Spleen (tissue), 11 donors: ENCODE measurements around the gene MTMR10. TPM values are rescaled to one million over a fixed set of nuclear protein-coding genes. Genes with fewer than 3 reads are reported as not detected.

Experiments used
- DNase-seq: peaks from one replicate; pipeline ENCODE4 v3.0.0-alpha.2; 2020
- H3K27ac ChIP-seq, 8 donors: fragments of 200-600 bp; sonication (generic) in 7 of 8; 1 replicate in 4 of 8; 2 replicates in 4 of 8; pipeline versions ENCODE4 v1.5.0 to v1.8.0; 2016 to 2021; ENCODE audit warnings: inconsistent platforms in 4 of 8, mild to moderate bottlenecking in 4 of 8, moderate library complexity in 1 of 8
- H3K27me3 ChIP-seq, 7 donors: fragments of 200-600 bp; sonication (generic) in 6 of 7; replicated peaks in 1 of 7; 1 replicate in 4 of 7; 2 replicates in 3 of 7; pipeline versions ENCODE4 v1.5.0 to v1.8.0; 2016 to 2021; ENCODE audit warnings: inconsistent platforms in 3 of 7, mild to moderate bottlenecking in 1 of 7
- H3K36me3 ChIP-seq, 6 donors: fragments of 200-600 bp; sonication (generic) in 5 of 6; 1 replicate in 4 of 6; 2 replicates in 2 of 6; pipeline versions ENCODE4 v1.5.0 to v1.8.0; 2016 to 2021; ENCODE audit warnings: inconsistent platforms in 2 of 6
- H3K4me1 ChIP-seq, 6 donors: fragments of 200-600 bp; sonication (generic) in 5 of 6; 1 replicate in 3 of 6; 2 replicates in 3 of 6; pipeline versions ENCODE4 v1.5.0 to v1.8.0; 2016 to 2021; ENCODE audit warnings: inconsistent platforms in 3 of 6
- H3K4me3 ChIP-seq, 8 donors: fragments of 200-600 bp; sonication (generic) in 7 of 8; 1 replicate in 4 of 8; 2 replicates in 4 of 8; pipeline versions ENCODE4 v1.5.0 to v1.8.0; 2016 to 2021; ENCODE audit warnings: inconsistent platforms in 4 of 8, mild to moderate bottlenecking in 4 of 8, moderate library complexity in 2 of 8
- H3K9me3 ChIP-seq, 8 donors: fragments of 200-600 bp; sonication (generic) in 7 of 8; 1 replicate in 4 of 8; 2 replicates in 4 of 8; pipeline versions ENCODE4 v1.5.0 to v1.8.0; 2016 to 2021; ENCODE audit warnings: inconsistent platforms in 4 of 8
- POLR2A ChIP-seq, 3 donors: fragments of 450-650 bp; IDR thresholded peaks; one replicate each; pipeline ENCODE4 v1.5.1; 2017; ENCODE audit warnings: antibody characterized with exemption in 3 of 3, mild to moderate bottlenecking in 1 of 3
- POLR2AphosphoS5 ChIP-seq, 3 donors: sonication (generic); formaldehyde crosslinking; IDR thresholded peaks; one replicate each; pipeline ENCODE4 v1.5.1; 2017; ENCODE audit warnings: antibody characterized with exemption in 3 of 3
- WGBS, 5 donors: extraction: QIAGEN DNeasy Blood & Tissue Kit in 3 of 5; methylation state at CpG; one replicate each; pipeline versions ENCODE4 v1.1.5 to v1.1.7; 2013 to 2018; 5-methylcytosine and 5-hydroxymethylcytosine counted together
- intact Hi-C: fragments of 100-400 bp; cut with DNase I; formaldehyde crosslinking; loops from one replicate; pipeline ENCODE4 v1.15.0; 2023; ENCODE audit warnings: low total_unique reads
- polyA plus RNA-seq, 3 donors: library from polyadenylated mRNA; stranded (reverse); fragments of 200-250 nt; gene quantifications; one replicate each; pipeline ENCODE4 v1.2.1, GENCODE V29; 2013
- total RNA-seq, 7 donors: library from RNA; depleted of rRNA in 3 of 7; stranded (reverse); fragments of >200 nt in 3 of 7; fragmentation: NEBNext Ultra II Directional in 4 of 7; extraction: Animal tissue kit (Norgen Biotek cat#: 25700) in 4 of 7; gene quantifications; one replicate each; pipeline versions ENCODE4 v1.1.0 to v1.2.1, GENCODE V29; 2016 to 2021
- TF ChIP-seq, protein P1 (sequence below), 11 experiments: fragments of 200-600 bp in 7 of 11; fragments of 450-650 bp in 4 of 11; sonication (generic) in 4 of 11; IDR thresholded peaks in 8 of 11; conservative IDR thresholded peaks in 3 of 11; 1 replicate in 7 of 11; 2 replicates in 4 of 11; pipeline versions ENCODE4 v1.4.0 to v1.8.0; 2016 to 2021; ENCODE audit warnings: antibody characterized with exemption in 11 of 11, inconsistent platforms in 4 of 11, mild to moderate bottlenecking in 1 of 11
- donor health status: healthy with polysubstance abuse.
- donor health status: DM: no; HTN: no; CAD: no; lungs with moderate emphysema.
- donor health status: DM: no; HTN: no; CAD: no.
- donor health status: Bipolar disorder and iron deficiency.
- donor health status: healthy.
- donor health status: DM: no; HTN: no; CAD: no.
- donor health status: DM: yes; HTN: yes; CAD: no.

MTMR10 gene
- total and polyA plus RNA-seq, 10 donors: 8.2 to 67.9 (median 48.3) TPM

DNA sequence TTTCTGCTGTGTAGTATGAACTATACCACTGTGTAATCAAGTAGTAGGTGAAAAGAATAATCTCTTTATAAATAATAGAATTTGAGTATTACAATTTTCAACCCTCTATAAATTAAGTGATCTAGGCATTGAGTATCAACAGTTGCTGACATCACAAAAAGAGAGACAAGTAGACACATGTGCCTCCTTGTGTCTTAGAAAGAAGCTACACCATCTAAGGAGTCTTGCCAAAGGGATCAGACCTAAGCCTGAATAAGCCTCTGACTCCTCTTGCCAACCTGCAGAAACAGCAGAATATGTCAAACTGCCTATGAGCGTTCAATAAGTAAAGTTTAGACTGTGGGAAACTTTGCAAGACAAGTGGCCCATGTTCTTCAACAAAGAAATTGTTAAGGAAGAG lies 5.8 kb upstream of the MTMR10 start:
- peaks cover 0 to 5% (median 0%) of the 10 kb centered on the region in 8 donors for H3K9me3 ChIP-seq
- intact Hi-C loops: no loop called here
- no peak overlapping the region for H3K4me3 ChIP-seq
- WGBS, 5 donors: 91 to 100% (median 97%) methylated on average over 1 of the region's 1 CpG
- no peak for DNase-seq
- H3K36me3 ChIP-seq: no peaks in the 10 kb centered on the region
- peaks cover 0 to 14% (median 3%) of the 10 kb centered on the region in 6 donors for H3K4me1 ChIP-seq
- H3K27ac ChIP-seq: no peak overlapping the region
- TF ChIP-seq POLR2AphosphoS5 (IDR thresholded peaks at IDR 0.05) (no peak), POLR2A (IDR thresholded peaks at IDR 0.05) (no peak)
- TF ChIP-seq, protein P1, sequence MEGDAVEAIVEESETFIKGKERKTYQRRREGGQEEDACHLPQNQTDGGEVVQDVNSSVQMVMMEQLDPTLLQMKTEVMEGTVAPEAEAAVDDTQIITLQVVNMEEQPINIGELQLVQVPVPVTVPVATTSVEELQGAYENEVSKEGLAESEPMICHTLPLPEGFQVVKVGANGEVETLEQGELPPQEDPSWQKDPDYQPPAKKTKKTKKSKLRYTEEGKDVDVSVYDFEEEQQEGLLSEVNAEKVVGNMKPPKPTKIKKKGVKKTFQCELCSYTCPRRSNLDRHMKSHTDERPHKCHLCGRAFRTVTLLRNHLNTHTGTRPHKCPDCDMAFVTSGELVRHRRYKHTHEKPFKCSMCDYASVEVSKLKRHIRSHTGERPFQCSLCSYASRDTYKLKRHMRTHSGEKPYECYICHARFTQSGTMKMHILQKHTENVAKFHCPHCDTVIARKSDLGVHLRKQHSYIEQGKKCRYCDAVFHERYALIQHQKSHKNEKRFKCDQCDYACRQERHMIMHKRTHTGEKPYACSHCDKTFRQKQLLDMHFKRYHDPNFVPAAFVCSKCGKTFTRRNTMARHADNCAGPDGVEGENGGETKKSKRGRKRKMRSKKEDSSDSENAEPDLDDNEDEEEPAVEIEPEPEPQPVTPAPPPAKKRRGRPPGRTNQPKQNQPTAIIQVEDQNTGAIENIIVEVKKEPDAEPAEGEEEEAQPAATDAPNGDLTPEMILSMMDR (IDR thresholded peaks at IDR 0.05 in 8 of 11, conservative IDR thresholded peaks at IDR 0.05 in 3 of 11): no peak
- no peaks in the 10 kb centered on the region for H3K27me3 ChIP-seq

DNA sequence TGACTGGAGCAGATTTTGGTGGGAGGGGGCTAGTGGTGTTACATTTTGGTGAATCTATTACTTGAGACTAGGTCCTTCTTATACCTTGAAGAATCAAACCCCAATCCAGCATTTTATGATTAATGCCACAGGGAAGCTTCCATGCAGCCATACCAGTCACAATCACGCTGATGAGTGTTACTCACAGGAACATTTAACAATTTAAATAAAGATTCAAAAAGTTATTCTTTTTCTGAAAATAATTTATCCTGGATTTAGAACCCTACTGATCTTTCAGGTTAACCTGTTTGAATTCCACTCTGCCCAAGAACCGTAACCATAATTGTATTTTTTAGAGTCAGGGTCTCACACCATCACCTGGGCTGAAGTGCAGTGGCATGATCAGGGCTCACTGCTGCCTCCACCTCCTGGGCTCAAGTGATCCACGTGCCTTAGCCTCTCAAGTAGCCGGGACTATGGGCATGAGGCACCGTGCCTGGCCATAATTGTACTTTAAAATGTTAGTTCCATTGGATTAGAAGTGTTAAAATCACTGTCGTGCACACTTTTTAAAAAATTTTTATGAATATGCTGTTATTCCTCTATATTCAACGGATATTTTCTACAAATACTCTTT lies 929 bp upstream of the MTMR10 start:
- peak overlapping the region in 7 of 8 donors; percentile 93 to 99 (median 98) for H3K27ac ChIP-seq
- H3K4me3 ChIP-seq: peak overlapping the region; percentile 40 to 93 (median 83)
- H3K9me3 ChIP-seq: no peaks in the 10 kb centered on the region
- WGBS, 5 donors: 80 to 85% (median 83%) methylated on average over 7 of the region's 7 CpGs
- DNase-seq: no peak
- H3K27me3 ChIP-seq: no peaks in the 10 kb centered on the region
- TF ChIP-seq POLR2AphosphoS5 (IDR thresholded peaks at IDR 0.05) (no peak), POLR2A (IDR thresholded peaks at IDR 0.05) (no peak)
- TF ChIP-seq, protein P1 (IDR thresholded peaks at IDR 0.05 in 8 of 11, conservative IDR thresholded peaks at IDR 0.05 in 3 of 11): no peak
- intact Hi-C loops: no loop called here
- H3K36me3 ChIP-seq: peaks cover 0 to 14% (median under 1%) of the 10 kb centered on the region in 6 donors
- peaks cover 3 to 44% (median 39%) of the 10 kb centered on the region in 6 donors for H3K4me1 ChIP-seq

DNA sequence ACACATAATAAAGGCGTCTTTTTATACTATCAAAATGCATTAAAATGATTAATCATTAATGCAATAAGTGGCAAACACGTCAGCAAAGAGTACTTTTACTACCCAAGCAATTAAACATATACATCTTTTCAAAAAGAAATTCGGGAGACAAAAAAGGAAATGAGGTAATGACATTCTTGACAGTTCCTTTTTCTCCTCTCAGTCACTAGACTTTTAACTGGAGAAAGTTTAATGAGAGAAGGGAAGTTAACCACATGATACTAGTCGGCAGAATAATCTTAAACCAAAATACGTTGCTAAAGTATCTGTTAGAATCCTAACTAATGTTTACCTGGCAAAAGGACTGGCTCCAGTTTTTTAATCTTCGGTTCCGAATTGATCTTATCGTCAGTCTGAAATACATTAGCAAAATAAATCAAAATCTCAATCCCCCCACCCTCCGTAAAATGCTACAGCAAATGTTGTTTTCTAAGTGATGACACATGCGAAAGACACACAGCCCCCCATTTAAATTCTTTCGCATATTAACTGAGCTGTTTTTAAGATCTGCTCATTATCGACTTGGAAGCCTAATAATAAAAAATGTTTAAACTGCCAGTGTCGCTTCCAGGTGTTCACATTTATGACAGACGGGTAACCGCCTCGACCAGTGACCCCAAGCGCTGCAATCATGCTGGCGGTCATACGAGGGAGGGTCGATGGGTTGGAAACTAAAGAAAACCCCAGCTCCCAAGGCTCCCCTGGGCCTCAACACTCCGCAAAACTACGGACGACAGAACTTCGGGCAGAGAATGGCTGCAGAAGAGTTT lies 778 bp downstream of the MTMR10 start:
- DNase-seq: no peak
- peaks cover 0 to 31% (median 9%) of the 10 kb centered on the region in 6 donors for H3K36me3 ChIP-seq
- H3K4me1 ChIP-seq: peaks cover 3 to 61% (median 55%) of the 10 kb centered on the region in 6 donors
- H3K4me3 ChIP-seq: peak overlapping the region; percentile 40 to 93 (median 83)
- H3K27ac ChIP-seq: peak overlapping the region; percentile 74 to 99 (median 98)
- H3K27me3 ChIP-seq: no peaks in the 10 kb centered on the region
- TF ChIP-seq POLR2AphosphoS5 (IDR thresholded peaks at IDR 0.05) (no peak), POLR2A (IDR thresholded peaks at IDR 0.05) (no peak)
- TF ChIP-seq, protein P1 (IDR thresholded peaks at IDR 0.05 in 8 of 11, conservative IDR thresholded peaks at IDR 0.05 in 3 of 11): no peak
- intact Hi-C loops: no loop called here
- WGBS, 5 donors: 4% methylated on average over 22 to 24 of the region's 24 CpGs
- H3K9me3 ChIP-seq: no peaks in the 10 kb centered on the region

DNA sequence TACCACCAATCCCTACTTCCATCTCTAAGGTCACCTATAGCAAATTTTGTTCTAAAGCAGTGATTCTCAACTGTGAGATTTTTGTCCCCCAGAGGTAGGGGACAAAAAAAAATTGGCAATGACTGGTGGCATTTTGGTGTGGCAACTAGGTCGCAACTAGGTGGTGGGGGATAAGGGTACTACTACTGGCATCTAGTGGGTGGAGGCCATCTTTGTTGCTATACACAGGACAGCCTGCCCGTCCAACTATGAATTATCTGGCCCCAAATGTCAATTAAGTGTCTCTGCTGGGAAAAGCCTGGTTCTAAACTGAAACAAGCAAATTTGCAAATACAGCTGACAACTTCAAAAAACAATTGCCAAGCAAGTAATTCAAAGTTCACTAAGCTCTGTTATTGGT lies 1.4 kb downstream of the MTMR10 start:
- intact Hi-C loops: no loop called here
- no peak for DNase-seq
- 48 to 63% (median 50%) methylated on average over 2 of the region's 2 CpGs for WGBS, 5 donors
- Histone ChIP-seq H3K27me3 (no peaks in the 10 kb centered on the region), H3K9me3 (no peaks in the 10 kb centered on the region), H3K4me3 (peak overlapping the region; percentile 1 to 93 (median 83)), H3K27ac (peak overlapping the region in 7 of 8 donors; percentile 93 to 99 (median 98)), H3K36me3 (peaks cover 0 to 37% (median 11%) of the 10 kb centered on the region in 6 donors), H3K4me1 (peaks cover 5 to 67% (median 61%) of the 10 kb centered on the region in 6 donors)
- TF ChIP-seq, protein P1 (IDR thresholded peaks at IDR 0.05 in 8 of 11, conservative IDR thresholded peaks at IDR 0.05 in 3 of 11): no peak
- TF ChIP-seq POLR2A (IDR thresholded peaks at IDR 0.05) (no peak), POLR2AphosphoS5 (IDR thresholded peaks at IDR 0.05) (no peak)
